ENCODE data around the gene INMT. TPM values are rescaled to one million over a fixed set of nuclear protein-coding genes. Genes with fewer than 3 reads are reported as not detected.

The INMT gene
- total RNA-seq, 1 experiment from 2014 or later, result 0.24 TPM

GRCh38 chr7:30797176-30798040 lies 45.5 kb downstream of the INMT start:
- H3K27ac ChIP-seq, result no peak overlapping the region
- no peak for DNase-seq
- no peak overlapping the region for H3K4me3 ChIP-seq
- H3K27me3 ChIP-seq, result peaks cover 8% of the 10 kb centered on the region
- H3K36me3 ChIP-seq, result no peaks in the 10 kb centered on the region
- H3K9me3 ChIP-seq (replicated peaks), result no peaks in the 10 kb centered on the region
- peaks cover 7% of the 10 kb centered on the region; the same call in 1 of the 2 replicates for H3K4me1 ChIP-seq

- H3K9me3 ChIP-seq (replicated peaks), result no peaks in the 10 kb centered on the region
- H3K4me1 ChIP-seq, result peaks cover 13% of the 10 kb centered on the region
- peak; percentile 35 to 46 for DNase-seq
- no peaks in the 10 kb centered on the region for H3K36me3 ChIP-seq
- peaks cover 5% of the 10 kb centered on the region; the same call in 1 of the 2 replicates for H3K27me3 ChIP-seq
- H3K4me3 ChIP-seq, result no peak overlapping the region
- H3K27ac ChIP-seq, result no peak overlapping the region
Measured at GRCh38 chr7:30799206-30799975, 47.5 kb downstream of the INMT start.

- no peak for DNase-seq
Measured at GRCh38 chr7:30799976-30800661, 48.2 kb downstream of the INMT start.

GRCh38 chr7:30800785-30801252 lies 48.9 kb downstream of the INMT start:
- H3K36me3 ChIP-seq, result no peaks in the 10 kb centered on the region
- H3K27me3 ChIP-seq, result peaks cover 5% of the 10 kb centered on the region; the same call in 1 of the 2 replicates
- DNase-seq, result peak; percentile 47 to 80
- H3K27ac ChIP-seq, result no peak overlapping the region
- H3K4me3 ChIP-seq, result no peak overlapping the region
- H3K9me3 ChIP-seq (replicated peaks), result no peaks in the 10 kb centered on the region
- H3K4me1 ChIP-seq, result peaks cover 16% of the 10 kb centered on the region

More at GRCh38 chr7:30799976-30800661, 48.2 kb downstream of the INMT start:
- H3K9me3 ChIP-seq (replicated peaks), result no peaks in the 10 kb centered on the region
- no peaks in the 10 kb centered on the region for H3K36me3 ChIP-seq
- peaks cover 5% of the 10 kb centered on the region; the same call in 1 of the 2 replicates for H3K27me3 ChIP-seq
- H3K4me1 ChIP-seq, result peaks cover 16% of the 10 kb centered on the region
- H3K27ac ChIP-seq, result no peak overlapping the region
- no peak overlapping the region for H3K4me3 ChIP-seq

- Histone ChIP-seq H3K27ac (no peak overlapping the region), H3K4me3 (no peak overlapping the region), H3K36me3 (no peaks in the 10 kb centered on the region), H3K4me1 (peaks cover 16% of the 10 kb centered on the region), H3K27me3 (peaks cover 6% of the 10 kb centered on the region), H3K9me3 (replicated peaks) (no peaks in the 10 kb centered on the region)
- DNase-seq, result no peak
Measured at GRCh38 chr7:30802812-30803211, 50.9 kb downstream of the INMT start.

- Histone ChIP-seq H3K36me3 (no peaks in the 10 kb centered on the region), H3K27ac (no peak overlapping the region), H3K27me3 (peaks cover 6% of the 10 kb centered on the region), H3K4me3 (no peak overlapping the region), H3K9me3 (replicated peaks) (no peaks in the 10 kb centered on the region), H3K4me1 (peaks cover 16% of the 10 kb centered on the region)
- DNase-seq, result peak in 1 of 2 experiments; percentile 20
Measured at GRCh38 chr7:30804078-30804661, 52.2 kb downstream of the INMT start.

GRCh38 chr7:30805081-30805691 lies 53.3 kb downstream of the INMT start:
- Histone ChIP-seq H3K9me3 (replicated peaks) (no peaks in the 10 kb centered on the region), H3K4me1 (peaks cover 10% of the 10 kb centered on the region), H3K27me3 (peaks cover 6% of the 10 kb centered on the region), H3K4me3 (no peak overlapping the region), H3K27ac (no peak overlapping the region), H3K36me3 (no peaks in the 10 kb centered on the region)
- DNase-seq, result no peak

GRCh38 chr7:30805931-30806330 lies 54.0 kb downstream of the INMT start:
- Histone ChIP-seq H3K36me3 (no peaks in the 10 kb centered on the region), H3K9me3 (replicated peaks) (no peaks in the 10 kb centered on the region), H3K4me1 (peaks cover 10% of the 10 kb centered on the region), H3K4me3 (no peak overlapping the region), H3K27me3 (peaks cover 7% of the 10 kb centered on the region), H3K27ac (no peak overlapping the region)
- no peak for DNase-seq

Other genes with a start within 250 kb of the INMT start
- 124 and 126 TPM in 2 replicates for gene GGCT, start 247.3 kb upstream of the INMT start, total RNA-seq (2014; rRNA removed; shearing (Covaris generic))
- 126 and 139 TPM in 2 replicates for gene GARS1, start 157.3 kb upstream of the INMT start, total RNA-seq (2014; rRNA removed; shearing (Covaris generic))
- not detected in 2 replicates for gene CRHR2, start 69.7 kb upstream of the INMT start, total RNA-seq (2014; rRNA removed; shearing (Covaris generic))
- gene MINDY4, start 19.3 kb downstream of the INMT start, total RNA-seq (2014; rRNA removed; shearing (Covaris generic)), result not detected in 2 replicates
- gene AQP1, start 159.7 kb downstream of the INMT start, total RNA-seq (2014; rRNA removed; shearing (Covaris generic)), result 29.4 and 31.4 TPM in 2 replicates
- gene GHRHR, start 211.8 kb downstream of the INMT start, total RNA-seq (2014; rRNA removed; shearing (Covaris generic)), result not detected in 2 replicates